MM.1S (cell line): ENCODE results near the gene NOP10.

Experiments
- CTCF ChIP-seq: fragments of 300-600 bp; sonication (generic); IDR thresholded peaks from 2 replicates; pipeline ENCODE4 v1.5.1; 2016; ENCODE audit warnings: antibody characterized with exemption, low read length, mixed read lengths
- EZH2 ChIP-seq: fragments of 300-600 bp; sonication (generic); optimal IDR thresholded peaks from 2 replicates; pipeline ENCODE3; 2017; ENCODE audit warnings: low read depth, mild to moderate bottlenecking, antibody characterized with exemption, low read length, mixed read lengths
- EZH2phosphoT487 ChIP-seq: fragments of 300-600 bp; sonication (generic); IDR thresholded peaks from 2 replicates; pipeline ENCODE4 v1.6.1; 2018; ENCODE audit warnings: antibody characterized with exemption, low read length

GRCh38 chr15:34354286-34354685 lies 11.3 kb upstream of the NOP10 start:
- no peak for TF ChIP-seq CTCF
- TF ChIP-seq EZH2phosphoT487 = no peak
- TF ChIP-seq EZH2 = no peak
